Activated CD8-positive, alpha-beta T cell treated with anti-CD3 and anti-CD28 coated beads for 36 hours (primary cell): ENCODE results near the gene CEP104. TPM values are rescaled to one million over a fixed set of nuclear protein-coding genes. Genes with fewer than 3 reads are reported as not detected.

Experiments used
- ATAC-seq: fragments of 200-7000 bp; cut with Tn5 transposase; one replicate; pipeline ENCODE4 v1.10.0; 2021; ENCODE audit warnings: mild to moderate bottlenecking, moderate library complexity
- CTCF ChIA-PET: fragments of 350-600 bp; sonication (Branson Sonifier 250); formaldehyde crosslinking; loops from one replicate; lab custom pipeline; 2021; ENCODE audit warnings: antibody characterized with exemption; lab: Charles Lee
- POLR2A ChIA-PET: fragments of 350-600 bp; sonication (Branson Sonifier 250); formaldehyde crosslinking; loops from one replicate; lab custom pipeline; 2021; ENCODE audit warnings: antibody characterized with exemption; lab: Charles Lee
- DNase-seq: peaks from one replicate; pipeline ENCODE4 v3.0.0-alpha.2; 2020
- H3K27ac Mint-ChIP-seq: one replicate; pipeline ENCODE4 v1.8.0; 2021; ENCODE audit warnings: mild to moderate bottlenecking, mixed read lengths
- H3K27me3 Mint-ChIP-seq: one replicate; pipeline ENCODE4 v1.8.0; 2021; ENCODE audit warnings: mixed read lengths
- H3K36me3 Mint-ChIP-seq: one replicate; pipeline ENCODE4 v1.8.0; 2021; ENCODE audit warnings: low read depth, mixed read lengths
- H3K4me1 Mint-ChIP-seq: one replicate; pipeline ENCODE4 v1.8.0; 2021; ENCODE audit warnings: low read depth, mixed read lengths
- H3K4me3 Mint-ChIP-seq: one replicate; pipeline ENCODE4 v1.8.0; 2021; ENCODE audit warnings: mild to moderate bottlenecking, moderate library complexity, mixed read lengths
- H3K9me3 Mint-ChIP-seq: one replicate; pipeline ENCODE4 v1.8.0; 2021; ENCODE audit warnings: mixed read lengths
- CTCF ChIP-seq: fragments of 200-600 bp; IDR thresholded peaks from one replicate; pipeline ENCODE4 v1.8.0; 2022; ENCODE audit warnings: antibody characterized with exemption, mild to moderate bottlenecking
- intact Hi-C: fragments of 100-400 bp; cut with micrococcal nuclease; formaldehyde crosslinking; loops from one replicate; pipeline ENCODE4 v1.10.0; 2022
- total RNA-seq, 2 experiments: library from RNA; stranded (reverse); gene quantifications; one replicate each; pipeline ENCODE4 v1.2.3, GENCODE V29; 2021

CEP104 gene
- total RNA-seq, 2 experiments from 2014 or later, result 29.3 to 29.8 TPM

DNA sequence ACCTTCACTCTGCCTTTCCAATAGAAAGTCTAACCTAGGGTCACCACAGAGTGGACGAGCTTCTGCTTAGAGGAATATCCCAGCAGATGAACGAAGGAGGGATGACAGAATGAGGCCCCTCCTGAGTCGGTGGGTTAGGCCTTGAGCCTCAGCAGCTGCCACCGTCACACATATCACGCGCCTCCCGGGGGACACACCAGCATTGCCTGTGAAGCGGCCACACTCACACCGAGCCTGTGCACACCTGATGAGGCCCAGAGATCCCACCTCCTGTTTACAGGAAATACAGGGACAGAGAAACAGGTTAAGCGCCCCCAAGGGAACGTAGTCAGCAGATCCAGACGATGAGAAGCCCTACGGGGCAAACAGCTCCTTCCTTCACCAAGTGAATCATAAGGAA lies 35.6 kb downstream of the CEP104 start:
- POLR2A ChIA-PET, result interaction anchor here (1.0 kb wide), 1 partner anchor 12 kb away, joined by 3 read pairs; no protein-coding TSS in a partner anchor
- Mint-ChIP-seq H3K4me3 (no peak overlapping the region), H3K27ac (no peak overlapping the region), H3K9me3 (no peaks in the 10 kb centered on the region), H3K36me3 (peaks cover 13% of the 10 kb centered on the region), H3K4me1 (no peaks in the 10 kb centered on the region), H3K27me3 (no peaks in the 10 kb centered on the region)
- no peak for DNase-seq
- no peak for TF ChIP-seq CTCF
- CTCF ChIA-PET, result no interaction called here
- ATAC-seq, result no peak
- intact Hi-C loops, result no loop called here

DNA sequence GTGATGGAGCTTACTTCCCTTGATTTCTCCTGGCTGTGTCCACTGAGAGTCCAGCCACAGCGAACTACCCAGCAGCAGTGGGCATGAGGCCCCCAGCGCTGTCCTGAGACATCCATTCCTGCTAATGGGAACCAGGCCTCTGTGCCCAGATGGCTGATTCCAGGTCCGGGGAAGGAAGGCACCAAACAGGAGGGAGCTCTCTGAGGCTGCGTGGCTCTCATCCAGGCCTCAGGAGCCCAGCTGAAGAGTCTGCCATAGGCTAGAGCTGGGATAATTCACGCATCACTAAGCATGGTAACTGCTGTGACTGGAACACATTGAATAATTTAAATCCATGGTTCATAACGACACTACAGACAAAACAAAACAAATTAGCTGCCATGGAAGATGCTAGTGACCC lies 36.0 kb downstream of the CEP104 start:
- ATAC-seq (no peak), DNase-seq (no peak)
- intact Hi-C loops, result no loop called here
- Mint-ChIP-seq H3K27me3 (no peaks in the 10 kb centered on the region), H3K4me1 (no peaks in the 10 kb centered on the region), H3K27ac (no peak overlapping the region), H3K9me3 (no peaks in the 10 kb centered on the region), H3K36me3 (peaks cover 13% of the 10 kb centered on the region), H3K4me3 (no peak overlapping the region)
- POLR2A ChIA-PET, result no interaction called here
- no peak for TF ChIP-seq CTCF
- CTCF ChIA-PET, result no interaction called here

GRCh38 chr1:3820316-3820715 lies 36.7 kb downstream of the CEP104 start:
- ChIA-PET CTCF (no interaction called here), POLR2A (no interaction called here)
- H3K27me3 Mint-ChIP-seq, result no peaks in the 10 kb centered on the region
- ATAC-seq (no peak), DNase-seq (no peak)
- H3K4me3 Mint-ChIP-seq, result no peak overlapping the region
- no peak overlapping the region for H3K27ac Mint-ChIP-seq
- H3K4me1 Mint-ChIP-seq, result no peaks in the 10 kb centered on the region
- peaks cover 10% of the 10 kb centered on the region for H3K36me3 Mint-ChIP-seq
- no peaks in the 10 kb centered on the region for H3K9me3 Mint-ChIP-seq
- no peak for TF ChIP-seq CTCF
- intact Hi-C loops, result no loop called here

GRCh38 chr1:3819771-3820200 lies 37.2 kb downstream of the CEP104 start:
- H3K9me3 Mint-ChIP-seq, result no peaks in the 10 kb centered on the region
- TF ChIP-seq CTCF, result no peak
- ATAC-seq (no peak), DNase-seq (no peak)
- peak overlapping the region; percentile 5 for H3K27ac Mint-ChIP-seq
- no peaks in the 10 kb centered on the region for H3K27me3 Mint-ChIP-seq
- POLR2A ChIA-PET, result no interaction called here
- CTCF ChIA-PET, result no interaction called here
- H3K36me3 Mint-ChIP-seq, result peaks cover 10% of the 10 kb centered on the region
- no peaks in the 10 kb centered on the region for H3K4me1 Mint-ChIP-seq
- no peak overlapping the region for H3K4me3 Mint-ChIP-seq
- intact Hi-C loops, result no loop called here

GRCh38 chr1:3817821-3818597 lies 39.0 kb downstream of the CEP104 start:
- no peak overlapping the region for H3K4me3 Mint-ChIP-seq
- H3K9me3 Mint-ChIP-seq, result no peaks in the 10 kb centered on the region
- H3K36me3 Mint-ChIP-seq, result peaks cover 8% of the 10 kb centered on the region
- no peak for ATAC-seq
- no peak for TF ChIP-seq CTCF
- intact Hi-C loops, result no loop called here
- DNase-seq, result no peak
- ChIA-PET CTCF (no interaction called here), POLR2A (no interaction called here)
- H3K27ac Mint-ChIP-seq, result no peak overlapping the region
- H3K27me3 Mint-ChIP-seq, result no peaks in the 10 kb centered on the region
- H3K4me1 Mint-ChIP-seq, result no peaks in the 10 kb centered on the region
